ENCODE measurements around the gene ZNRF2. TPM values are rescaled to one million over a fixed set of nuclear protein-coding genes. Genes with fewer than 3 reads are reported as not detected.

Gene ZNRF2
- total RNA-seq, 1 experiment from 2014 or later: 25.8 TPM

DNA sequence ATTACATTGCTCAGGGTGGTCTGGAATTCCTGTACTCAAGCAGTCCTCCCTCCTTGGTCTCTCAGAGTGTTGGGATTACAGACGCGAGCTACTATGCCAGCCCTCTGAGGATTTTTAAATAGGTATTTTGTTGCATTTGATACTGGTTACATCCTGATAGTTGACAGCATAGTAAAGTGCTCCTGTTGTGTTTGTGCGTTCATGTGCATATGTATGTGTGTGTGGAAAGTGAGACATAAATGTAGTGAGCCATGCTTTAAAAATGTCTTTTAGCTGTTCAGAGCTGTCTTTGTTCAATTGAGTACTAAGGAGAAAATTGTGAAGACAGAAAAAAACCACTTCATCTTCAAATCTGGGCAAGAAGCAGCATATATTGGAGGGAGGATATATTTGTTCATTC, 27.8 kb downstream of the ZNRF2 start:
- H3K36me3 Mint-ChIP-seq (ENCODE audit: insufficient read depth, unreplicated experiment): no peaks in the 10 kb centered on the region
- no peak overlapping the region for H3K4me3 Mint-ChIP-seq (ENCODE audit: low read depth, unreplicated experiment)
- CTCF ChIA-PET: no interaction called here
- DNase-seq: no peak
- H3K9me3 Mint-ChIP-seq (ENCODE audit: low read depth, unreplicated experiment): no peaks in the 10 kb centered on the region
- intact Hi-C loops (cut with micrococcal nuclease; ENCODE audit: unreplicated experiment): no loop called here
- H3K27ac Mint-ChIP-seq (ENCODE audit: unreplicated experiment): no peak overlapping the region
- no peaks in the 10 kb centered on the region for H3K27me3 Mint-ChIP-seq (ENCODE audit: unreplicated experiment)
- TF ChIP-seq, protein P1, sequence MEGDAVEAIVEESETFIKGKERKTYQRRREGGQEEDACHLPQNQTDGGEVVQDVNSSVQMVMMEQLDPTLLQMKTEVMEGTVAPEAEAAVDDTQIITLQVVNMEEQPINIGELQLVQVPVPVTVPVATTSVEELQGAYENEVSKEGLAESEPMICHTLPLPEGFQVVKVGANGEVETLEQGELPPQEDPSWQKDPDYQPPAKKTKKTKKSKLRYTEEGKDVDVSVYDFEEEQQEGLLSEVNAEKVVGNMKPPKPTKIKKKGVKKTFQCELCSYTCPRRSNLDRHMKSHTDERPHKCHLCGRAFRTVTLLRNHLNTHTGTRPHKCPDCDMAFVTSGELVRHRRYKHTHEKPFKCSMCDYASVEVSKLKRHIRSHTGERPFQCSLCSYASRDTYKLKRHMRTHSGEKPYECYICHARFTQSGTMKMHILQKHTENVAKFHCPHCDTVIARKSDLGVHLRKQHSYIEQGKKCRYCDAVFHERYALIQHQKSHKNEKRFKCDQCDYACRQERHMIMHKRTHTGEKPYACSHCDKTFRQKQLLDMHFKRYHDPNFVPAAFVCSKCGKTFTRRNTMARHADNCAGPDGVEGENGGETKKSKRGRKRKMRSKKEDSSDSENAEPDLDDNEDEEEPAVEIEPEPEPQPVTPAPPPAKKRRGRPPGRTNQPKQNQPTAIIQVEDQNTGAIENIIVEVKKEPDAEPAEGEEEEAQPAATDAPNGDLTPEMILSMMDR (IDR thresholded peaks at IDR 0.05; ENCODE audit: unreplicated experiment): no peak
- BruUV-seq (replicated peaks): no TSS peak
- peaks cover 22% of the 10 kb centered on the region for H3K4me1 Mint-ChIP-seq (ENCODE audit: low read depth, unreplicated experiment)

DNA sequence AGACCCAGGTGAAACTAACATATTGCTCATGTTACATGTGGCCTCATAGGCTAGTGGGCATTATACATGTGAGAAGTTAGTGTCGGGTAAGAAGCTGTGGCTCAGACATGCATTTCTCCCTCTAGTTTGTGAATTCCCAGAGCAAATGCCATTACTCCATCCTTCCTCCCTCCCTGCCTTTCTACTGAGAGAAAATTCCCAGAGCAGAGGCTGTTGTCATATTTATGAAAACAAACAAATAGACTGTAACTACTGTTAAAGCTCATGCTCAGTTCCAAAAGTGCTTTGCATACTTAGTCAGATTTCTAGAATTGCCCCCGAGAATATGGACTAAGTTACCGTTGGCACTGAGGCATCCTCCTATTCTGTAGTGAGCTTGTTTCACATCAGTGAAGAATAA, 29.0 kb downstream of the ZNRF2 start:
- CTCF ChIA-PET: interaction anchor here (0.6 to 1.6 kb wide), 2 partner anchors 9 to 287 kb away, joined by 3 to 7 read pairs; no protein-coding TSS in a partner anchor

DNA sequence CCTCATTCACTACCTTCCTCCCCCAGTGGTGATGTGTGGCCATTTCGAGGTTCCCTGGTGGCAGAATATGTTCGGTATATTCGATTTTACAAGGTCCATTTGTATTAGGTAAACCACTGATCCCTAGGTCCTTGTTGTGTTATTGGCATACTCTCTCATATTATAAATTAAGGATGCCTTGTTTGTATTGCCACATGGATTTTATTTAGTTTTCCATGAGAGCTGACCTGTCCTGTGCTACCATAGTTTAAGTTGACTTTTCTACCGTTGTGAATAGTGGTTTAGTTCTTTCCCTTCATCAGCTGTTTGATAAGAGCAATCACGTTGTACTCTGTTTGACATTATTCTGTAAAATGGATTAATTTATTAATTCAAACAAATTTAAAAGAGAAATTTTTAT, 29.4 kb downstream of the ZNRF2 start:
- H3K36me3 Mint-ChIP-seq (ENCODE audit: insufficient read depth, unreplicated experiment): peaks cover 4% of the 10 kb centered on the region
- peaks cover 34% of the 10 kb centered on the region for H3K4me1 Mint-ChIP-seq (ENCODE audit: low read depth, unreplicated experiment)
- no peaks in the 10 kb centered on the region for H3K27me3 Mint-ChIP-seq (ENCODE audit: unreplicated experiment)
- intact Hi-C loops (cut with micrococcal nuclease; ENCODE audit: unreplicated experiment): no loop called here
- TF ChIP-seq, protein P1 (IDR thresholded peaks at IDR 0.05; ENCODE audit: unreplicated experiment): no peak
- no peaks in the 10 kb centered on the region for H3K9me3 Mint-ChIP-seq (ENCODE audit: low read depth, unreplicated experiment)
- DNase-seq: no peak
- CTCF ChIA-PET: interaction anchor here (1.6 kb wide), 1 partner anchor 9 kb away, joined by 7 read pairs; no protein-coding TSS in a partner anchor
- BruUV-seq (replicated peaks): no TSS peak
- H3K4me3 Mint-ChIP-seq (ENCODE audit: low read depth, unreplicated experiment): no peak overlapping the region
- no peak overlapping the region for H3K27ac Mint-ChIP-seq (ENCODE audit: unreplicated experiment)

More for the DNA sequence above, 29.0 kb downstream of the ZNRF2 start:
- no peaks in the 10 kb centered on the region for H3K9me3 Mint-ChIP-seq (ENCODE audit: low read depth, unreplicated experiment)
- H3K4me1 Mint-ChIP-seq (ENCODE audit: low read depth, unreplicated experiment): peaks cover 30% of the 10 kb centered on the region
- H3K27ac Mint-ChIP-seq (ENCODE audit: unreplicated experiment): no peak overlapping the region
- TF ChIP-seq, protein P1 (IDR thresholded peaks at IDR 0.05; ENCODE audit: unreplicated experiment): no peak
- H3K27me3 Mint-ChIP-seq (ENCODE audit: unreplicated experiment): no peaks in the 10 kb centered on the region
- no peak overlapping the region for H3K4me3 Mint-ChIP-seq (ENCODE audit: low read depth, unreplicated experiment)
- no peaks in the 10 kb centered on the region for H3K36me3 Mint-ChIP-seq (ENCODE audit: insufficient read depth, unreplicated experiment)
- intact Hi-C loops (cut with micrococcal nuclease; ENCODE audit: unreplicated experiment): no loop called here
- no TSS peak for BruUV-seq (replicated peaks)
- no peak for DNase-seq

- BruUV-seq (replicated peaks): no TSS peak
- intact Hi-C loops (cut with micrococcal nuclease; ENCODE audit: unreplicated experiment): no loop called here
- Mint-ChIP-seq H3K27ac (ENCODE audit: unreplicated experiment) (no peak overlapping the region), H3K4me1 (ENCODE audit: low read depth, unreplicated experiment) (peaks cover 45% of the 10 kb centered on the region), H3K36me3 (ENCODE audit: insufficient read depth, unreplicated experiment) (peaks cover 4% of the 10 kb centered on the region), H3K9me3 (ENCODE audit: low read depth, unreplicated experiment) (no peaks in the 10 kb centered on the region), H3K4me3 (ENCODE audit: low read depth, unreplicated experiment) (no peak overlapping the region), H3K27me3 (ENCODE audit: unreplicated experiment) (no peaks in the 10 kb centered on the region)
- CTCF ChIA-PET: interaction anchor here (1.0 kb wide), 1 partner anchor 16 kb away, joined by 3 read pairs; no protein-coding TSS in a partner anchor
- DNase-seq: no peak
- TF ChIP-seq, protein P1 (IDR thresholded peaks at IDR 0.05; ENCODE audit: unreplicated experiment): no peak
Measured at GRCh38 chr7:30315589-30315988, 31.2 kb downstream of the ZNRF2 start.

All from Calu3 (cell line).